ENCODE results near the gene FSCN2. TPM values are rescaled to one million over a fixed set of nuclear protein-coding genes. Genes with fewer than 3 reads are reported as not detected.

Gene FSCN2
- total RNA-seq, 2 donors from 2014 or later = 7.0 to 13.5 TPM

GRCh38 chr17:81569986-81570514, 41.9 kb downstream of the FSCN2 start:
- ATAC-seq (no peak), DNase-seq (no peak)
- TF ChIP-seq POLR2A (IDR thresholded peaks at IDR 0.05) (no peak), CTCF (IDR thresholded peaks at IDR 0.05) (no peak)
- Histone ChIP-seq H3K27me3 (no peaks in the 10 kb centered on the region), H3K4me1 (peaks cover 24% of the 10 kb centered on the region), H3K27ac (no peak overlapping the region), H3K9me3 (no peaks in the 10 kb centered on the region), H3K4me3 (no peak overlapping the region), H3K36me3 (replicated peaks in 1 of 2; ENCODE audit: insufficient read depth in 1 of 2, low read depth in 2 of 2) (peaks cover 13 to 23% of the 10 kb centered on the region in 2 donors)
- 95 to 96% methylated on average over 7 to 18 of the region's 18 CpGs for WGBS, 2 donors
- intact Hi-C loops (cut with DNase I) = no loop called here

GRCh38 chr17:81570964-81571363, 42.8 kb downstream of the FSCN2 start:
- peaks cover 9 to 17% of the 10 kb centered on the region in 2 donors for H3K36me3 ChIP-seq (replicated peaks in 1 of 2; ENCODE audit: insufficient read depth in 1 of 2, low read depth in 2 of 2)
- no peaks in the 10 kb centered on the region for H3K9me3 ChIP-seq
- DNase-seq = no peak
- 96% methylated on average over 11 of the region's 11 CpGs for WGBS, 2 donors
- H3K27ac ChIP-seq = no peak overlapping the region
- intact Hi-C loops (cut with DNase I) = no loop called here
- no peak for ATAC-seq
- TF ChIP-seq POLR2A (IDR thresholded peaks at IDR 0.05) (no peak), CTCF (IDR thresholded peaks at IDR 0.05) (no peak)
- peaks cover 20% of the 10 kb centered on the region for H3K4me1 ChIP-seq
- H3K27me3 ChIP-seq = no peaks in the 10 kb centered on the region
- no peak overlapping the region for H3K4me3 ChIP-seq

GRCh38 chr17:81572563-81573168, 44.5 kb downstream of the FSCN2 start:
- ATAC-seq (no peak), DNase-seq (no peak)
- 86 to 87% methylated on average over 12 of the region's 12 CpGs for WGBS, 2 donors
- Histone ChIP-seq H3K27me3 (no peaks in the 10 kb centered on the region), H3K36me3 (replicated peaks in 1 of 2; ENCODE audit: insufficient read depth in 1 of 2, low read depth in 2 of 2) (peaks cover 9 to 17% of the 10 kb centered on the region in 2 donors), H3K27ac (no peak overlapping the region), H3K9me3 (no peaks in the 10 kb centered on the region), H3K4me1 (peaks cover 14% of the 10 kb centered on the region), H3K4me3 (no peak overlapping the region)
- TF ChIP-seq CTCF (IDR thresholded peaks at IDR 0.05) (no peak), POLR2A (IDR thresholded peaks at IDR 0.05) (no peak)
- intact Hi-C loops (cut with DNase I) = no loop called here

GRCh38 chr17:81573794-81574642, 45.8 kb downstream of the FSCN2 start:
- intact Hi-C loops (cut with DNase I) = no loop called here
- Histone ChIP-seq H3K27me3 (no peaks in the 10 kb centered on the region), H3K4me3 (no peak overlapping the region), H3K36me3 (replicated peaks in 1 of 2; ENCODE audit: insufficient read depth in 1 of 2, low read depth in 2 of 2) (peaks cover 9 to 14% of the 10 kb centered on the region in 2 donors), H3K4me1 (peaks cover 11% of the 10 kb centered on the region), H3K27ac (no peak overlapping the region), H3K9me3 (no peaks in the 10 kb centered on the region)
- no peak for ATAC-seq
- WGBS, 2 donors = 84 to 88% methylated on average over 17 of the region's 17 CpGs
- no peak for DNase-seq
- no peak for TF ChIP-seq CTCF (IDR thresholded peaks at IDR 0.05)
- no peak for TF ChIP-seq POLR2A (IDR thresholded peaks at IDR 0.05)

Measured in body of pancreas (tissue), 4 donors.